Coronary artery (tissue), 2 donors: ENCODE measurements around the gene SLC9A3.

Source experiments
- DNase-seq: peaks from one replicate; pipeline ENCODE4 v3.0.0-alpha.2; 2017; ENCODE audit warnings: low spot score
- H3K27ac ChIP-seq, 2 donors: fragments of 200-600 bp; sonication (generic); one replicate each; pipeline ENCODE4 v1.5.1; 2016 to 2019
- H3K4me3 ChIP-seq: fragments of 200-600 bp; sonication (generic); 2 replicates; pipeline ENCODE4 v1.5.1; 2016; ENCODE audit warnings: mild to moderate bottlenecking, moderate library complexity
- TF ChIP-seq, protein P1 (sequence below): fragments of 200-600 bp; sonication (generic); IDR thresholded peaks from one replicate; pipeline ENCODE4 v1.5.1; 2019; ENCODE audit warnings: antibody characterized with exemption

The SLC9A3 gene

DNA sequence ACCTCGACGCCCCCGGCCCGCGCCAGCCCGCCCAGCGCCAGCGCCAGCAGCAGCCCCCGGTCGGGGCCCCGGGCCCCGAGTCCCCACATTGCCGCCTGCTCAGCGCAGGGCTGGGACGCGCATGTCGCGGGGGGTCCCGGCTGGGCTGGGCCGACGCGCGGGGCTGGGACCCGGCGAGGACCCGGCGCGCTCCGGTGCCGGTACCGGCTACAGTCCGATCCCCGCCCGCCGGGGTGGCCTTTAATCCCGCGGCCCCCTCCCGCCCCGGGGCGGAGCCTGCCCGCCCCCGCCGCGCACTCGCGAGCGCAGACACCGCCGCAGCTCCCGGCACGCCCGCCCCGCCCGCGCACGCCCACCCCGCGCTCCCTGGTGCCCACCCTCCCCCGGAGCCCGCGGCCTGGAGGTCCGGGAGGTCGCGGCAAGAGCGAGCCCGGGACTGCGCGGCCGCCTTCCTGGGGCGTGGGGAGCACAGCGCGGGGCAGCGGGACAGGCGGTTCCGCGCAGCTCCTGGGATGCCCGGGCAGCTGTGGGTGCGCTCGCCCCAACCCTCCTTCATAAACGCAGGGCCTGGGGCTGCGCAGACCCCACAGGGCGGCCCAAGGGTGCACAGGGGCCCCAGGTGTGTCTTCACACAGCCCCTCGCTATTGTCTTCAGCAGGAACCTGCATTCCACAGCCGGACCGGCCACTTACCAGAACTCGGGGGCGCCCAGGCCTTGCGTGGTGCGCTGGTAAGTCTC lies at the start of gene SLC9A3:
Gene SLC9A3 (minus strand): TSS at position 216 of the 739 bp plus-strand sequence.
- TF ChIP-seq, protein P1, sequence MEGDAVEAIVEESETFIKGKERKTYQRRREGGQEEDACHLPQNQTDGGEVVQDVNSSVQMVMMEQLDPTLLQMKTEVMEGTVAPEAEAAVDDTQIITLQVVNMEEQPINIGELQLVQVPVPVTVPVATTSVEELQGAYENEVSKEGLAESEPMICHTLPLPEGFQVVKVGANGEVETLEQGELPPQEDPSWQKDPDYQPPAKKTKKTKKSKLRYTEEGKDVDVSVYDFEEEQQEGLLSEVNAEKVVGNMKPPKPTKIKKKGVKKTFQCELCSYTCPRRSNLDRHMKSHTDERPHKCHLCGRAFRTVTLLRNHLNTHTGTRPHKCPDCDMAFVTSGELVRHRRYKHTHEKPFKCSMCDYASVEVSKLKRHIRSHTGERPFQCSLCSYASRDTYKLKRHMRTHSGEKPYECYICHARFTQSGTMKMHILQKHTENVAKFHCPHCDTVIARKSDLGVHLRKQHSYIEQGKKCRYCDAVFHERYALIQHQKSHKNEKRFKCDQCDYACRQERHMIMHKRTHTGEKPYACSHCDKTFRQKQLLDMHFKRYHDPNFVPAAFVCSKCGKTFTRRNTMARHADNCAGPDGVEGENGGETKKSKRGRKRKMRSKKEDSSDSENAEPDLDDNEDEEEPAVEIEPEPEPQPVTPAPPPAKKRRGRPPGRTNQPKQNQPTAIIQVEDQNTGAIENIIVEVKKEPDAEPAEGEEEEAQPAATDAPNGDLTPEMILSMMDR = no peak
- peak within 1 kb of the TSS; percentile 63 for H3K4me3 ChIP-seq
- no peak for DNase-seq
- H3K27ac ChIP-seq = no peak within 1 kb of the TSS

DNA sequence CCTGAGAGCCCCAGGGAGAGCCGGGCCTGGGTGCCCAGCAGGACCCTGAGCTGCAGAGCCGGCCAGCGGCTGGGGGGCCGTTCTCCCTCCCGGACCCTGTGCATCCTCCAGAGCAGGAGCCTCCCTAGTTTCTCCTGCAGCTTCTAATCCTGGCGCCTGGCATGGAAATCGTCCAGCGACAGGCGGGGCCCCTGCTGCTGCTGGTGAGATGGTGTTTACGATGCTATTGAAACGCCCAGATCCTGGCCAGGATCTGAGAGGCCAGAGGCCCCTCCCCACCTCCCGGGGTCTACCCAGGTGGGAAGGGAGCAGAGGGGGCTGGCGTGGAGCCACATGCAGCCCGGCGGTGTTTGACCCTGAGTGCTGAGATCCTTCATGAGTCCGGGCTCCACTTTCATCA lies 49.7 kb upstream of the SLC9A3 start:
- DNase-seq = no peak
- H3K27ac ChIP-seq = no peak overlapping the region
- no peak overlapping the region for H3K4me3 ChIP-seq
- TF ChIP-seq, protein P1 = no peak

DNA sequence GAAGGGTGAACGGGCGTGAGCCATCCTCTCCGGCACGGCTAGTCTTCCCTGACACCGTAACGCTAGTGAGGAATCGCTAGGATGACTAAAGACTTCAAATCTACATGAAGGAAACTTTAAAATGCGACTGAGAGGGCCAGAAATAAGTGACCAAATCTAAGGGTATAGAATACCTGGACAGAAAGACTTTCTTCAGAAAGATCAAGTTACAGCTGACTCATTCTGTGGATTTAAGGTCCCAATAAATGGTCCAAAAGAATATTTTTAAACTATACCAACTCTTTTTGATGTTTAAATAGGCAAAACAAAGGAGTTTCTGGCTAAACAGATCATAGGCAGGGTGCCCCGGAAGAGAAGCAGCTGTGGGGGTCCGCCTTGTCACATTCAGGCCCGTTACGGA lies 49.0 kb upstream of the SLC9A3 start:
- H3K27ac ChIP-seq = no peak overlapping the region
- H3K4me3 ChIP-seq = no peak overlapping the region
- no peak for DNase-seq
- TF ChIP-seq, protein P1 = no peak

DNA sequence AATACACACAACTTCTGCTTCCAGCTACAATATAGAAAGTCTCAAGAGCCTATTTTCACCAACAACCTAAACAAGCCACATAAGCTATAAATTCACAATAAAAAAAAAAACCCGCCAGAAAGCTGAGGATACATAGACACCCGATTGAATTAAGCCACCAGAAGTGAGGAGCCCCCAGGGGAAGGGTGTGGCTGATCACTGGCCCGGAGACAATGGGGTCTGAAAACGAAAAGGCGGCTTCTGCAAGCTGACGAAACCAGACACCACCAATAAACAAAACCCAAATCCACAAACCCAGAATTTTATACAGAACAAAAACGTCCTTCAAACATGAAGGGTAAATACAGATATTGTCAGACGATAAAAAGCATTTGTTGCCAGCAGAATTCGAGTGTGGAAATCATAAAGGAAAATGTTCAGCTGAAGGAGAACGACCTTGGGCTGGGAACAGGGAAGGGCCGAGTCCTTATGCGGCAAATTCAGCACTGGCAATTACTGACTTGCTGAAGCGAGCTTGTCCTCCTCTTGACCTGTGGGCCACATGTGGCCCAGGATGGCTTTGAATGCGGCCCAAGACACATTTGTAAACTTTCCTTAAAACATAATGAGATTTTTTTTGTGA lies 48.3 kb upstream of the SLC9A3 start:
- no peak overlapping the region for H3K27ac ChIP-seq
- H3K4me3 ChIP-seq = no peak overlapping the region
- TF ChIP-seq, protein P1 = no peak
- peak; percentile 19 for DNase-seq

DNA sequence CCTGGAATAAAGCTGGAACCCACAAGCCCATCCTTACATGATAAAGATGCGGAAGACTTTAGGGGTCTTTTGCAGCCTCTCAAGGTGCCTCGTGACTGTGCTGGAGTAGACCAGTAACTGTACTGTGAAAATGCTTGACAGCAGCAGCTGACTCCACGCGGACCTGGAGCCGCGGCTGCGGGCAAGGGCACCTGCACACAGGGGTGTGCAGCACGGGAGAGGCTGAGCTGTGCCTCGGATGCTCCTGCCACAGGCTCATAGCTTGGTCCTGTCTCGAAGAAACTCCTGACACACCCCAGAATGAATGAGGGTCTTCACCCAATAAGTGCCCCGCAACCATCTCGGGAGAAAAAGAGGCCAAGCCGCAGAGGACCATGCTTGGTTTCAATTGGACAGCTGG lies 47.5 kb upstream of the SLC9A3 start:
- Histone ChIP-seq H3K27ac (no peak overlapping the region), H3K4me3 (no peak overlapping the region)
- peak; percentile 49 for DNase-seq
- TF ChIP-seq, protein P1 = no peak

DNA sequence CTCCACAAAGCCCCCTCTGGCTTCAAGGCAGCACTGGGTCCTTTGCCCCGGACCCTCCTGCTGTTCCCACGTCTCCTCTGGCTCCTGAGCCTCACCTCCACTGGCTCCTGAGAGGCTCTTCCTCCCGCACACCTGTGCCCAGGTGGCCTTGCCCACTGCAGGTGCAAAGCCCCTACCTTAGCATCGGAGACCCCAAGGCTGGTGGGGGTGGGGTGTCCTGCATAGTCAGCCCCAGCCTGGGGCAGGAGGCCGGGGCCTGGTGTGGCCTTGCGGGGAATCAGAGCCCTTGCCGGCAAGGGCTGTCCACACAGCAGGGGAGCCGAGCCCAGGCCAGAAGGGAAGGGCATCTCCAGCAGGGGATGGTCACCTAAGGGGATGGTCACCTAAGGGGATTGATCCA lies 46.6 kb upstream of the SLC9A3 start:
- Histone ChIP-seq H3K4me3 (no peak overlapping the region), H3K27ac (no peak overlapping the region)
- peak; percentile 16 for DNase-seq
- TF ChIP-seq, protein P1 = no peak

DNA sequence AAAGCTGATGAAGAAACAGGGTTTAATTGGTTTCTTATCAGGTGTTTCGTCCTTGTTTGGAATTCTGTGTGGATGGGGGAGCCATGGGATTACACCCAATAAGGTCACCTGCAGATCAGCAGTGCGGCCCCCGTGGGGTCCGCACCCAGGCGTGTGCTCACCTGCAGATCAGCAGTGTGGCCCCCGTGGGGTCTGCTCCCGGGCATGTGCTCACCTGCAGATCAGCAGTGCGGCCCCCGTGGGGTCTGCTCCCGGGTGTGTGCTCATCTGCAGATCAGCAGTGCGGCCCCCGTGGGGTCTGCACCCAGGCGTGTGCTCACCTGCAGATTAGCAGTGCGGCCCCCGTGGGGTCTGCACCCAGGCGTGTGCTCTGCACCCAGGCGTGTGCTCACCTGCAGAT lies 46.2 kb upstream of the SLC9A3 start:
- TF ChIP-seq, protein P1 = no peak
- no peak for DNase-seq
- no peak overlapping the region for H3K4me3 ChIP-seq
- H3K27ac ChIP-seq = no peak overlapping the region
